Anterior cingulate cortex (tissue), 58 donors: ENCODE measurements around the gene ROCK2.
A peak's percentile ranks its signal among the peaks of the same experiment; 100 is the strongest.

ENCODE experiments used
- DNase-seq, 58 donors: peaks; one replicate each; lab custom pipeline; 2025; lab: John Stamatoyannopoulos, UW

The ROCK2 gene

DNA sequence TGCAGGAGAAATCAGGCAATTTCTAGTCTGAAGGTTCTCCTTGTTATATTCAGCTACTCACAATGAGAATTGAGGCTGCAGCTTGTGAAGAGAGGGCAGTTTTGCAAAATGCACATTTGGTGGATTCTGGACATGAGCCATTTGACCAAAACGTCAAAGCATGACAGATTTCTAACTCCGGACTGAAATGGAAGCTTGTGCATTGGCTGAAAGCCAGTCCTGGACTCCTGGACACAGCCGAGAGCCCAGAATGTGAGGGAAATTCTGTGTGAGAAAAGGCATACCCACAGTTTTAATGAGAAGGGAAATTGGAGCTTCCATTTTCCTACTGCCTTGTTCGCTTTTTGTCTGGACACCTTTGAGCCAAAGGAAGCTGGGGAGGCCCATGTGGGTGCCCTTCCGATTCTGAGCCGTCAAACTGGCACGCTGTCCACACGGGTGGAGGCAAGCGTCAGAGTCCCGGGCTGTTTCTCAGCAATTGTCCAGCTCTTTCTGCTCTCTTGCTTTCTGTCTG, 23.7 kb upstream of the ROCK2 start:
- peak in 24 of 58 donors; percentile 13 to 71 (median 38) for DNase-seq

DNA sequence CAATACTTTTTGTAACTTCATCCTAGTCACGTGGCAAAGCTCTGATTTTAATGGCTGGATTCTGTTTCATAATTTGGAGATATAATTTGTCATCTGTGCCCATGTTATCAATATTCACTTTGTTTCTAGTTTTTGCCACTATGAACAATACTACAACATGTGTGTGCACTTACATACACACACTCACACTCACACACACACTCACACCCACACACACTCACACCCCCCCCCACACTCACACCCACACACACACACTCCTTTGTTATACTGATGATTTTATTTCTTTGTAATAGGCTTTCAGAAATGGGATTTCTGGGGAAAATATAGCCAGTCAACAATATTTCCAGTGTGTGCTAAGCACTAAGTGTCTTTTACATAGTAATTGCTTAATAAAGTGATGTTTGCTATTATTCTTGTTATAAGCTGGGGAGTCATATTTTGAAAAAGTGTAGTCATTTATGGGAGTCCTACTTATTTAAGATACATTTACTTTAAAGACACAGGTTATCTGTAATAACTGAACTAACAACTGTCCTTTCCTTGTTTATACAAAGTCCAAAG, 22.8 kb upstream of the ROCK2 start:
- no peak for DNase-seq

DNA sequence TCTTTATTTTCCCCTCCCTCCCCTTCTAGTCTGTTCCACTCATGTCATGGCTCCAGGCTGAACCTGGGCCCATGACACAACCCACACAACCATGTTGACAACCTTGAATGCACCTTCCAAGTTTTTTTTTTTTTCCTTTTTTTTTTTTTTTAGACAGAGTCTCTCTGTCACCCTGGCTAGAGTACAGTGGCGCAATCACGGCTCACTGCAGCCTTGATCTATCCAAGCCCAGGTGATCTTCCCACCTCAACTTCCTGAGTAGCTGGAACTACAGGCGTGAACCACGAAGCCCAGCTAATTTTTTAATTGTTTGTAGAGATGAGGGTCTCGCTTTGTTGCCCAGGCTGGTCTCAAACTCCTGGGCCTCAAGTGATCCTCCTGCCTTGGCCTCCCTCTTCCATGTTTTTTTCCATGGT, 21.9 kb upstream of the ROCK2 start:
- no peak for DNase-seq

- no peak for DNase-seq
Measured at GRCh38 chr2:11365096-11365879, 20.9 kb upstream of the ROCK2 start.

DNA sequence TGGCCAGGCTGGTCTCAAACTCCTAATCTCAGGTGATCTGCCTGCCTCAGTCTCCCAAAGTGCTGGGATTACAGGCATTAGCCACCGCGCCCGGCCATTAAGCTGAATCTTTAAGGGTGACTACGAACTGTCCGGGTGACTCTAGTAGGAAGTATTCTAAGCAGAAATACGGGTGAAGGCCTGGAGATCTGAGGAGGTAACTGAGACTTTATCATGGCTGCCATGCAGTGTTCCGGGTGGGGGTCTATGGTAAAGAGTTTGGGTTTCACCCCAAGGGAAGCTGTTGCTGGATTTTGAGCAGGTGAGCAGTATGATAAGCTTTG, 20.1 kb upstream of the ROCK2 start:
- no peak for DNase-seq

- DNase-seq = no peak
Measured at GRCh38 chr2:11363868-11364564, 19.6 kb upstream of the ROCK2 start.

- DNase-seq = no peak
Measured at GRCh38 chr2:11359865-11360264, 15.4 kb upstream of the ROCK2 start.

- no peak for DNase-seq
Measured at GRCh38 chr2:11357428-11357972, 13.1 kb upstream of the ROCK2 start.

GRCh38 chr2:11356764-11357163, 12.3 kb upstream of the ROCK2 start:
- DNase-seq = no peak

DNA sequence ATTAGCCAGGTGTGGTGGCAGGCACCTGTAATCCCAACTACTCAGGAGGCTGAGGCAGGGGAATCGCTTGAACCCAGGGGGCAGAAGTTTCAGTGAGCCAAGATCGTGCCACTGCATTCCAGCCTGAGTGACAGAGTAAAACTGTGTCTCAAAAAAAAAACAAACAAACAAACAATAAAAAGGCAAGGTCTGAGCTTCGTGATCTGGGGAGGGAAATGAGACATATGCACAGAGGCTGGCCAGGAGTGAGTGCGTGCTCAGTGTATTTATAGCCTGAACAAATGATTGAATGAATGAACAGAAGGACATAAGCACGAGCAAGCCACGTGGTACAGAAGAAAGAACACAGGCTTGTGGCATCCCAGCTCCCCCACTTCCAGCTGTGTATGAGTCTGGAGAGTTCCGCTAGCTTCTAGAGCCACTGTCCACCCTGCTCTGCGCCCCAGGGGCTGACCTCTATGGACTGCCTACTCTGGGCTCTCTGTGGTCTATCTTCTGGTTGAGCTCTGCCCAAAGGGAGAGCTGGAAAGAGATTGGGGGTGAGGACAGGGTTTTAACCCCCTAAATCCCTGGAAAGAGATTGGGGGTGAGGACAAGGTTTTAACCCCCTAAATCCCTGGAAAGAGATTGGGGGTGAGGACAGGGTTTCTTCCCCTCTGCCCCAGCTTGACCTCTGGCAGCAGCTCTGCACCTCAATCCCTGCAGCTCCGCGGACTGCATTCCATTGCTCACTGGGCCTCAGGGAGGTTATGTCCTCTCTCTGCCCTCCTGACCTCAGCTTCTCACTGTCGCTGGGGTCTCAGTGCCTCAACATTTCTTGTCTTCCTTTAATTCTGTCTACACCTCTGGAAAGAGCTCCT, 11.0 kb upstream of the ROCK2 start:
- DNase-seq = peak in 1 of 58 donors; percentile 16

DNA sequence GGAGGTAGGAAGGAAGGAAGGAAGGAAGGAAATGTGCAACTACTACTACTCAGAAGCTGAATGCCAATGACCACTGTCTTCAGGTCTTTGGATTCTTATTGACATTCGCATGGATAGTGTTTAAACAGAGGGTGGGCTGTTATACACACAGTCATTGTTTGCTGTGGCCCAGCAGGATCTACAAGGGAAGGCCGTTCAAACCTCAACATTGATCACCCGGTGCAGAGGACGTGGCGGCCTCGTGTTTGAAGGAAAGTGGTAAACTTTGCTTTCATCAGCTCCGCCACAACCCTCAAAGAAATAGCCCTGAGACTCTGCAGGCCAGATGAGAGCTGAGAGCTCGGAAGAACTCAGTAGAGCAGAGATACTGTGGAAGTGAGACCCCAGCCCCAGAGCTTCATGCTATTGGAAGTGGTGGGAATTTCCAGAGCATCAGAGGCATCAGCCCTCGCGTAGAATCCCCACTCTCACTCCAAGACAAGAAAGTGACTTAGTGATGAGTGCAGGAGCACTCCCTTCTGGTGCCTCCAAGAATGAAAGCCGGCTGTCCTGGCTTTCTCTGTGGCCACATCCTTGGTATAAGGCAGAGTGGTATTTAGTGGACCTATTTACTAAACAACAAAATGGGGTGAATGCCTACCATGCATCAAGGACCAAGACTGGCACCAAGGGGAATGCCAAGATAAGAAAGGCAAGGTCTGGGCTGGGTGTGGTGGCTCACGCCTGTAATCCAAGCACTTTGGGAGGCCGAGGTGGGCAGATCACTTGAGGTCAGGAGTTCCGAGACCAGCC, 10.1 kb upstream of the ROCK2 start:
- DNase-seq = no peak

DNA sequence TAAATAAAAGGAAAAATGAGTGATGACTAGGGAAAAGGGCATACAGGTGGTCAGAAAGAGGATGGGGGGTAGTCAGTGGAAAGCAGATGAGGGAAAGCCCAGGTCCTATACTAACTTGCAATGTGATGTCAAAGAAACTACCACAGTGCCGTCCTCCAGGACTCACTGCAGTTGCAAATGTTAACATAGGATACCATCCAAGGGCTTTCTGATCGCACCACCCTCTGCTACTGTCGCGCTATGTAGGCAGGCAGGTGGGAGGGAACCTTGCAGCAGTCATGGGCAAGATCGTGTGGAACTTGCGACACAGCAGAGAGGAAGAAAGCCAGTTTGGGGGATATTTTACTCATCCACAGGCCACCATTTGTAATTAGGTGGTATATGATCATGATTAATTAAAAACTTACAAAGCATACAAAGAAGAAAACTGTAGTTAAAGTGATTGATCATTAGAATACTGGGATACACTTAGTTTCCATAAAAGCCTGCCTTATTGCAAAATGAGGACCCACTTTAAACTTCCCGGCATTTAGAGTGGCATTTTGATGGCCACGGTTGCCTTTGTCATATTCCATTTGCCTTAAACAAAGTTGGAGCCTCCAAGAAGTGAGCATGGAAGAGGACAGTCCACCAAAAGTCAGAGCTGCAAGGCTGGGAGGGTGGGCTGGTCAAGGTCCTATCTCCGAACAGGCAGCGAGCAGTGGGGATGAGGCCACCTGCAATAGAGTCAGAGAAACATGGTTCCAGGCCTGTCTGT, 8.5 kb upstream of the ROCK2 start:
- DNase-seq = no peak

- DNase-seq = peak in 3 of 58 donors; percentile 5 to 35 (median 6)
Measured at GRCh38 chr2:11348209-11348749, 3.8 kb upstream of the ROCK2 start.

DNA sequence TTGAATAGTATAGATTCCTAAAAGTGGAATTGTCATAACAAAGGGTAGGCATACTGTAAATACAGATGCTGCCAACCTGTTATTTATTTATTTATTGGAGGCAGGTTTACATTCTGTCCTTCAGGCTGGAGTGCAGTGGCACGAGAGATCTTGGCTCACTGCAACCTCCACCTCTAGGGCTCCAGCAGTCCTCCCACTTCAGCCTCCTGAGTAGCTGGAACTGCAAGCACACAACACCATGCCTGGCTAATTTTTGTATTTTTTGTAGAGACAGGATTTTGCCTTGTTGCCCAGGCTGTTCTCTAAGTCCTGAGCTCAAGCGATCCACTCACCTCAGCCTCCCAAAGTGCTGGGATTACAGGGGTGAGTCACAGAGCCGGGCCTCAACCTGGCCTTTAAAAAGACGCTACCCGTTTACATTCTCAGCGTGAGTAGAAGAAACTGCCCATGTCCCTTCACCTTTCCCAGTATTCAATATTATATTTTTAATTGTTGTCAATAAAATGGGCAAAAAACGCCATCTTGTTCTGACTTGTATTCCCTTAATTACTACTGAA, 3.0 kb upstream of the ROCK2 start:
- no peak for DNase-seq

- no peak for DNase-seq
Measured at GRCh38 chr2:11346023-11346482, 1.6 kb upstream of the ROCK2 start.

GRCh38 chr2:11344956-11345677, 681 bp upstream of the ROCK2 start:
- peak in 31 of 58 donors; percentile 15 to 76 (median 51) for DNase-seq

GRCh38 chr2:11343650-11344341, 640 bp downstream of the ROCK2 start:
- peak in 33 of 58 donors; percentile 6 to 58 (median 33) for DNase-seq
